ENCODE results near the gene MBP. TPM values are rescaled to one million over a fixed set of nuclear protein-coding genes. Genes with fewer than 3 reads are reported as not detected.

The MBP gene
- total and polyA plus RNA-seq, 2 of the 13 experiments (the other 11 are each of a cell fraction or from before 2014, with no cell fraction given) = 5.0 to 8.5 TPM

DNA sequence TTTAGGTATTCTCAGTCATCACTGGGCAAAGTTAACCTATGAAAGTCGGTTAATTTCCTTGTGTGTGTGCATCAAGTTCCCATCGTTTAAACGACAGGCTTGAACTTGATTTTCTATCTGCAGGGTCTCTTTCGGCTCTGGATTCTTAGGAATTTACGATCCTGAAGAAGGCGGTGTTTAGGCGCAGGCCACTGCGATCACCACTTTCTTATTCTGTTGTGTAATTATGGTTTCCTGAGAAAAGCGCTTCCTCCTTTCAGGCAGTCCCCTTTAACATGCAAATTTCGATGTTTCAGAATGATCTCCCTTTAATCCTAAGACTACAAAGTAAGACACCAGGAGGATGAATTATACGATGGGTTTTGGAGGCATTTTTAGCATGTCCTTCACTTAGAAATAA is 27.9 kb upstream of the MBP start (continued):
- TF ChIP-seq, protein P1, sequence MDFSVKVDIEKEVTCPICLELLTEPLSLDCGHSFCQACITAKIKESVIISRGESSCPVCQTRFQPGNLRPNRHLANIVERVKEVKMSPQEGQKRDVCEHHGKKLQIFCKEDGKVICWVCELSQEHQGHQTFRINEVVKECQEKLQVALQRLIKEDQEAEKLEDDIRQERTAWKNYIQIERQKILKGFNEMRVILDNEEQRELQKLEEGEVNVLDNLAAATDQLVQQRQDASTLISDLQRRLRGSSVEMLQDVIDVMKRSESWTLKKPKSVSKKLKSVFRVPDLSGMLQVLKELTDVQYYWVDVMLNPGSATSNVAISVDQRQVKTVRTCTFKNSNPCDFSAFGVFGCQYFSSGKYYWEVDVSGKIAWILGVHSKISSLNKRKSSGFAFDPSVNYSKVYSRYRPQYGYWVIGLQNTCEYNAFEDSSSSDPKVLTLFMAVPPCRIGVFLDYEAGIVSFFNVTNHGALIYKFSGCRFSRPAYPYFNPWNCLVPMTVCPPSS (IDR thresholded peaks at IDR 0.05) = no peak
- TF ChIP-seq BRCA1 (CRISPR knock-in tag; IDR thresholded peaks at IDR 0.05) (no peak), SUZ12 (IDR thresholded peaks at IDR 0.05; ENCODE audit: low read depth, low read length) (no peak), ZNF460 (CRISPR knock-in tag; IDR thresholded peaks at IDR 0.05; ENCODE audit: borderline replicate concordance) (no peak), THAP11 (CRISPR knock-in tag; IDR thresholded peaks at IDR 0.05) (no peak)

DNA sequence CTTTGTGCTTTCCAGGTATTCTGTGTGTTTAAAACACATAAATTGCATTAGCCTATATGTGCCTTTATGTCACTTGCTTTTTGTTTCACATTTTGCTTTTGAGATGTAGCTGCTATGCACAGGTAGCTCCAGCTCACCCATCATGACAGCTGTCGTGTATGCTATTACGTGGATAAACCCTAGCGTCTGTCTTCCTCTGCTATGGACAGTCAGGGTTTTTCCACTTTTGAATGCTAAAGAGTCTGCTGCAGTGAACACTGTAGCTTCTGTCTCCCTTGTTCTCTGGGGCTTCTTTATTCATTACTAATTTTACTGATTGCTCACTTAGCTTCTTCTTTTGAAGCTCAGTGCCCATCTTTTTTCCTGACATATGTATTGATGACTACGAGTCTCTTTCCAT is 24.7 kb upstream of the MBP start:
- no peak overlapping the region for H3K27ac ChIP-seq (ENCODE audit: extremely low read length, insufficient read depth, low read length)
- no peaks in the 10 kb centered on the region for H3K79me2 ChIP-seq (ENCODE audit: insufficient read depth, low read length)
- no peaks in the 10 kb centered on the region for H3K9me3 ChIP-seq (ENCODE audit: low read length)
- H3K27me3 ChIP-seq (ENCODE audit: control insufficient read depth in 1 of 2, insufficient read depth in 2 of 2, low read length in 2 of 2) = peaks cover 3 to 25% of the 10 kb centered on the region in 2 experiments
- no peaks in the 10 kb centered on the region for H4K20me1 ChIP-seq (ENCODE audit: insufficient read depth, low read length)
- ChIA-PET CTCF (ENCODE audit: low intra/inter-chr PET ratio, low total read pairs) (no interaction called here), POLR2A (no interaction called here)
- intact Hi-C loops (cut with micrococcal nuclease; ENCODE audit: unreplicated experiment) (no loop called here), in situ Hi-C loops (cut with HindIII; ENCODE audit: extremely low pct_ligation_motif_present, low pct_unique_long_range_greater_than_20kb) (no loop called here)
- no peak overlapping the region for H3K9ac ChIP-seq (ENCODE audit: insufficient read depth, low read depth, low read length)
- no peak for FAIRE-seq
- WGBS (ENCODE audit: low lambda C conversion rate) = 2% methylated on average over 4 of the region's 4 CpGs
- no peak overlapping the region for H2AFZ ChIP-seq (ENCODE audit: low read length)
- DNase-seq (ENCODE audit: low spot score) = no peak
- no peaks in the 10 kb centered on the region for H3K36me3 ChIP-seq (replicated peaks in 1 of 2; ENCODE audit: control insufficient read depth in 1 of 2, insufficient read depth in 2 of 2, low read length in 2 of 2)
- H3K4me2 ChIP-seq (ENCODE audit: low read depth, low read length) = no peak overlapping the region
- ATAC-seq = no peak
- no peaks in the 10 kb centered on the region for H3K4me1 ChIP-seq (ENCODE audit: insufficient read depth, low read length)
- H3K4me3 ChIP-seq (replicated peaks in 1 of 3; ENCODE audit: insufficient read depth in 1 of 3, low read depth in 2 of 3, low read length in 3 of 3) = no peak overlapping the region
- BruUV-seq (replicated peaks) = no TSS peak
- no peak for TF ChIP-seq ZNF260 (CRISPR knock-in tag; IDR thresholded peaks at IDR 0.05; ENCODE audit: borderline replicate concordance, low read depth)
- no peak for TF ChIP-seq TEAD3 (CRISPR knock-in tag; optimal IDR thresholded peaks at IDR 0.05; ENCODE audit: borderline replicate concordance)
- TF ChIP-seq ZNF607 (CRISPR knock-in tag; IDR thresholded peaks at IDR 0.05; ENCODE audit: borderline replicate concordance) = no peak
- TF ChIP-seq, protein P2, sequence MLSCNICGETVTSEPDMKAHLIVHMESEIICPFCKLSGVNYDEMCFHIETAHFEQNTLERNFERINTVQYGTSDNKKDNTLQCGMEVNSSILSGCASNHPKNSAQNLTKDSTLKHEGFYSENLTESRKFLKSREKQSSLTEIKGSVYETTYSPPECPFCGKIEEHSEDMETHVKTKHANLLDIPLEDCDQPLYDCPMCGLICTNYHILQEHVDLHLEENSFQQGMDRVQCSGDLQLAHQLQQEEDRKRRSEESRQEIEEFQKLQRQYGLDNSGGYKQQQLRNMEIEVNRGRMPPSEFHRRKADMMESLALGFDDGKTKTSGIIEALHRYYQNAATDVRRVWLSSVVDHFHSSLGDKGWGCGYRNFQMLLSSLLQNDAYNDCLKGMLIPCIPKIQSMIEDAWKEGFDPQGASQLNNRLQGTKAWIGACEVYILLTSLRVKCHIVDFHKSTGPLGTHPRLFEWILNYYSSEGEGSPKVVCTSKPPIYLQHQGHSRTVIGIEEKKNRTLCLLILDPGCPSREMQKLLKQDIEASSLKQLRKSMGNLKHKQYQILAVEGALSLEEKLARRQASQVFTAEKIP (CRISPR knock-in tag; IDR thresholded peaks at IDR 0.05; ENCODE audit: borderline replicate concordance) = no peak
- TF ChIP-seq MBD4 (IDR thresholded peaks at IDR 0.05; ENCODE audit: borderline replicate concordance, low read length) = no peak
- TF ChIP-seq ZNF598 (CRISPR knock-in tag; IDR thresholded peaks at IDR 0.05; ENCODE audit: borderline replicate concordance) = no peak
- TF ChIP-seq NFE2L2 (IDR thresholded peaks at IDR 0.05; ENCODE audit: low read length) = no peak
- TF ChIP-seq, protein P3, sequence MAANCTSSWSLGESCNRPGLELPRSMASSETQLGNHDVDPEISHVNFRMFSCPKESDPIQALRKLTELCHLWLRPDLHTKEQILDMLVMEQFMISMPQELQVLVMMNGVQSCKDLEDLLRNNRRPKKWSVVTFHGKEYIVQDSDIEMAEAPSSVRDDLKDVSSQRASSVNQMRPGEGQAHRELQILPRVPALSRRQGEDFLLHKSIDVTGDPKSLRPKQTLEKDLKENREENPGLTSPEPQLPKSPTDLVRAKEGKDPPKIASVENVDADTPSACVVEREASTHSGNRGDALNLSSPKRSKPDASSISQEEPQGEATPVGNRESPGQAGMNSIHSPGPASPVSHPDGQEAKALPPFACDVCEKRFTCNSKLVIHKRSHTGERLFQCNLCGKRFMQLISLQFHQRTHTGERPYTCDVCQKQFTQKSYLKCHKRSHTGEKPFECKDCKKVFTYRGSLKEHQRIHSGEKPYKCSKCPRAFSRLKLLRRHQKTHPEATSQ (CRISPR knock-in tag; IDR thresholded peaks at IDR 0.05; ENCODE audit: borderline replicate concordance) = no peak
- TF ChIP-seq REXO4 (CRISPR knock-in tag; IDR thresholded peaks at IDR 0.05; ENCODE audit: borderline replicate concordance) = no peak
- TF ChIP-seq, protein P4, sequence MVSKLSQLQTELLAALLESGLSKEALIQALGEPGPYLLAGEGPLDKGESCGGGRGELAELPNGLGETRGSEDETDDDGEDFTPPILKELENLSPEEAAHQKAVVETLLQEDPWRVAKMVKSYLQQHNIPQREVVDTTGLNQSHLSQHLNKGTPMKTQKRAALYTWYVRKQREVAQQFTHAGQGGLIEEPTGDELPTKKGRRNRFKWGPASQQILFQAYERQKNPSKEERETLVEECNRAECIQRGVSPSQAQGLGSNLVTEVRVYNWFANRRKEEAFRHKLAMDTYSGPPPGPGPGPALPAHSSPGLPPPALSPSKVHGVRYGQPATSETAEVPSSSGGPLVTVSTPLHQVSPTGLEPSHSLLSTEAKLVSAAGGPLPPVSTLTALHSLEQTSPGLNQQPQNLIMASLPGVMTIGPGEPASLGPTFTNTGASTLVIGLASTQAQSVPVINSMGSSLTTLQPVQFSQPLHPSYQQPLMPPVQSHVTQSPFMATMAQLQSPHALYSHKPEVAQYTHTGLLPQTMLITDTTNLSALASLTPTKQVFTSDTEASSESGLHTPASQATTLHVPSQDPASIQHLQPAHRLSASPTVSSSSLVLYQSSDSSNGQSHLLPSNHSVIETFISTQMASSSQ (IDR thresholded peaks at IDR 0.05; ENCODE audit: low read depth) = no peak
- TF ChIP-seq, protein P4 (CRISPR knock-in tag; IDR thresholded peaks at IDR 0.05; ENCODE audit: borderline replicate concordance) = no peak
- TF ChIP-seq ZNF629 (CRISPR knock-in tag; conservative IDR thresholded peaks at IDR 0.05) = no peak

Data from HepG2 (cell line).